ENCODE data around the gene TMEM132A. TPM values are rescaled to one million over a fixed set of nuclear protein-coding genes. Genes with fewer than 3 reads are reported as not detected.

TMEM132A gene
- total and polyA plus RNA-seq, 9 of the 15 experiments (the other 6 are each of a cell fraction or from before 2014, with no cell fraction given) = 0.04 to 1.1 (median 0.18) TPM; not detected in 4

DNA sequence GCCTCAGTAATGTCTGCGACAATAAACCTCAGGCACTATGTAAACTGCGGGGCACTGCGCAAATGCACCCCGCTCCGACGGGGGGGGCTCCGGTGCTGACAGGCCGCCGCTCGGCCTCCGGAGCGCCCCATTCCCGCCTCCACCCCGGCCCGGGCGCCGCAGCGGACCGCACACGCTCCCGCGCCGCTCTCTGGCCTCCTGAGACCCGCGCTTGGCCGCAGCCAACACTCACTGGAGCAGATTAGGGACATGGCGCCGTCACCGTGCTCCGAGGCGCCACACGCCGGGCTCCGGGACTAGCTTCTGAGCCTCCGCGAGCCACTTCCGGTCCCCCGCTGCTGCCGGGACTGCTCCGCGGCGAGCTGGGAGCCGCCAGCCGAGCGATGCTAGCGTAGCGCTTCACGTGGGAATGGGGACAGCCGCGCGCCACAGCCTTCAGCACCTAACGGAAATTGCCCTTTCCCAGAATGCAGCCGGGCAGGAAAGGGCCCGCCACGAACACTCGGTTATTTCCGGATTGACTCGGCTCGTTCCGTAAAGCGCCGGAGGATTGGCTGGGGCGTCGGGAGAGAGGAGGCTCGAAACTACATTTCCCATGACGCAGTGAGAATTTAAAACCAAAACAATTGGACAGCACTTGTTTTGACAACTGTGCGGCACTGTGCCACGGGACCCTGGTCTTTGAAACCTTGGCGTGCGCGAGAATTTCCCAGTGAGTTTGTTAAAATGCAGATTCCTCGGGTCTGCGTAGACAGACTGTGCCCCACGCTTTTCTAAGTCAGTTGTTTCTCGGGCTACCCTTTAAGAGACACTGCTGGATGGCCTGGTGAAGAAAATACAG is 17.9 kb upstream of the TMEM132A start, which contains the start of gene PRPF19 (continued):
- TF ChIP-seq ZBED1 (IDR thresholded peaks at IDR 0.05) (no peak), ZNF764 (CRISPR knock-in tag; IDR thresholded peaks at IDR 0.05; ENCODE audit: low read depth) (no peak), NFATC3 (IDR thresholded peaks at IDR 0.05) (no peak), HEY1 (CRISPR knock-in tag; IDR thresholded peaks at IDR 0.05; ENCODE audit: borderline replicate concordance) (no peak), YY1 (IDR thresholded peaks at IDR 0.05; ENCODE audit: borderline replicate concordance in 1 of 3, control insufficient read depth in 1 of 3, extremely low read depth in 1 of 3, insufficient read depth in 3 of 3, insufficient read length in 1 of 3, insufficient replicate concordance in 2 of 3, low read depth in 1 of 3, low read length in 2 of 3) (peak in 1 of 3 experiments; percentile 30), NCOA1 (IDR thresholded peaks at IDR 0.05; ENCODE audit: low read depth) (no peak), ZNF766 (CRISPR knock-in tag; conservative IDR thresholded peaks at IDR 0.05) (no peak; the same call in 1 of the 2 replicates), KLF6 (CRISPR knock-in tag; IDR thresholded peaks at IDR 0.05; ENCODE audit: borderline replicate concordance) (no peak)
- TF ChIP-seq, protein P1, sequence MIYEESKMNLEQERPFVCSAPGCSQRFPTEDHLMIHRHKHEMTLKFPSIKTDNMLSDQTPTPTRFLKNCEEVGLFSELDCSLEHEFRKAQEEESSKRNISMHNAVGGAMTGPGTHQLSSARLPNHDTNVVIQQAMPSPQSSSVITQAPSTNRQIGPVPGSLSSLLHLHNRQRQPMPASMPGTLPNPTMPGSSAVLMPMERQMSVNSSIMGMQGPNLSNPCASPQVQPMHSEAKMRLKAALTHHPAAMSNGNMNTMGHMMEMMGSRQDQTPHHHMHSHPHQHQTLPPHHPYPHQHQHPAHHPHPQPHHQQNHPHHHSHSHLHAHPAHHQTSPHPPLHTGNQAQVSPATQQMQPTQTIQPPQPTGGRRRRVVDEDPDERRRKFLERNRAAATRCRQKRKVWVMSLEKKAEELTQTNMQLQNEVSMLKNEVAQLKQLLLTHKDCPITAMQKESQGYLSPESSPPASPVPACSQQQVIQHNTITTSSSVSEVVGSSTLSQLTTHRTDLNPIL (CRISPR knock-in tag; IDR thresholded peaks at IDR 0.05) = no peak
- TF ChIP-seq, protein P2, sequence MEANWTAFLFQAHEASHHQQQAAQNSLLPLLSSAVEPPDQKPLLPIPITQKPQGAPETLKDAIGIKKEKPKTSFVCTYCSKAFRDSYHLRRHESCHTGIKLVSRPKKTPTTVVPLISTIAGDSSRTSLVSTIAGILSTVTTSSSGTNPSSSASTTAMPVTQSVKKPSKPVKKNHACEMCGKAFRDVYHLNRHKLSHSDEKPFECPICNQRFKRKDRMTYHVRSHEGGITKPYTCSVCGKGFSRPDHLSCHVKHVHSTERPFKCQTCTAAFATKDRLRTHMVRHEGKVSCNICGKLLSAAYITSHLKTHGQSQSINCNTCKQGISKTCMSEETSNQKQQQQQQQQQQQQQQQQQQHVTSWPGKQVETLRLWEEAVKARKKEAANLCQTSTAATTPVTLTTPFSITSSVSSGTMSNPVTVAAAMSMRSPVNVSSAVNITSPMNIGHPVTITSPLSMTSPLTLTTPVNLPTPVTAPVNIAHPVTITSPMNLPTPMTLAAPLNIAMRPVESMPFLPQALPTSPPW (CRISPR knock-in tag; IDR thresholded peaks at IDR 0.05) = peak; percentile 58
- TF ChIP-seq, protein P3, sequence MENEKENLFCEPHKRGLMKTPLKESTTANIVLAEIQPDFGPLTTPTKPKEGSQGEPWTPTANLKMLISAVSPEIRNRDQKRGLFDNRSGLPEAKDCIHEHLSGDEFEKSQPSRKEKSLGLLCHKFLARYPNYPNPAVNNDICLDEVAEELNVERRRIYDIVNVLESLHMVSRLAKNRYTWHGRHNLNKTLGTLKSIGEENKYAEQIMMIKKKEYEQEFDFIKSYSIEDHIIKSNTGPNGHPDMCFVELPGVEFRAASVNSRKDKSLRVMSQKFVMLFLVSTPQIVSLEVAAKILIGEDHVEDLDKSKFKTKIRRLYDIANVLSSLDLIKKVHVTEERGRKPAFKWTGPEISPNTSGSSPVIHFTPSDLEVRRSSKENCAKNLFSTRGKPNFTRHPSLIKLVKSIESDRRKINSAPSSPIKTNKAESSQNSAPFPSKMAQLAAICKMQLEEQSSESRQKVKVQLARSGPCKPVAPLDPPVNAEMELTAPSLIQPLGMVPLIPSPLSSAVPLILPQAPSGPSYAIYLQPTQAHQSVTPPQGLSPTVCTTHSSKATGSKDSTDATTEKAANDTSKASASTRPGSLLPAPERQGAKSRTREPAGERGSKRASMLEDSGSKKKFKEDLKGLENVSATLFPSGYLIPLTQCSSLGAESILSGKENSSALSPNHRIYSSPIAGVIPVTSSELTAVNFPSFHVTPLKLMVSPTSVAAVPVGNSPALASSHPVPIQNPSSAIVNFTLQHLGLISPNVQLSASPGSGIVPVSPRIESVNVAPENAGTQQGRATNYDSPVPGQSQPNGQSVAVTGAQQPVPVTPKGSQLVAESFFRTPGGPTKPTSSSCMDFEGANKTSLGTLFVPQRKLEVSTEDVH (IDR thresholded peaks at IDR 0.05; ENCODE audit: low read depth, partially characterized antibody) = peak; percentile 30
- TF ChIP-seq, protein P4, sequence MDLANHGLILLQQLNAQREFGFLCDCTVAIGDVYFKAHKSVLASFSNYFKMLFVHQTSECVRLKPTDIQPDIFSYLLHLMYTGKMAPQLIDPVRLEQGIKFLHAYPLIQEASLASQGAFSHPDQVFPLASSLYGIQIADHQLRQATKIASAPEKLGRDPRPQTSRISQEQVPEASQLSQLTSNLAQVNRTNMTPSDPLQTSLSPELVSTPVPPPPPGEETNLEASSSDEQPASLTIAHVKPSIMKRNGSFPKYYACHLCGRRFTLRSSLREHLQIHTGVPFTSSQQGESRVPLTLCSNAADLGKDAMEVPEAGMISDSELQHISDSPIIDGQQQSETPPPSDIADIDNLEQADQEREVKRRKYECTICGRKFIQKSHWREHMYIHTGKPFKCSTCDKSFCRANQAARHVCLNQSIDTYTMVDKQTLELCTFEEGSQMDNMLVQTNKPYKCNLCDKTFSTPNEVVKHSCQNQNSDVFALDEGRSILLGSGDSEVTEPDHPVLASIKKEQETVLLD (IDR thresholded peaks at IDR 0.05) = no peak
- TF ChIP-seq, protein P5, sequence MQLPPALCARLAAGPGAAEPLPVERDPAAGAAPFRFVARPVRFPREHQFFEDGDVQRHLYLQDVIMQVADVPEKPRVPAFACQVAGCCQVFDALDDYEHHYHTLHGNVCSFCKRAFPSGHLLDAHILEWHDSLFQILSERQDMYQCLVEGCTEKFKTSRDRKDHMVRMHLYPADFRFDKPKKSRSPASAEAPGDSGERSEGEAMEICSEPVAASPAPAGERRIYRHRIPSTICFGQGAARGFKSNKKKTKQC (CRISPR knock-in tag; IDR thresholded peaks at IDR 0.05) = peak; percentile 90
- TF ChIP-seq, protein P6, sequence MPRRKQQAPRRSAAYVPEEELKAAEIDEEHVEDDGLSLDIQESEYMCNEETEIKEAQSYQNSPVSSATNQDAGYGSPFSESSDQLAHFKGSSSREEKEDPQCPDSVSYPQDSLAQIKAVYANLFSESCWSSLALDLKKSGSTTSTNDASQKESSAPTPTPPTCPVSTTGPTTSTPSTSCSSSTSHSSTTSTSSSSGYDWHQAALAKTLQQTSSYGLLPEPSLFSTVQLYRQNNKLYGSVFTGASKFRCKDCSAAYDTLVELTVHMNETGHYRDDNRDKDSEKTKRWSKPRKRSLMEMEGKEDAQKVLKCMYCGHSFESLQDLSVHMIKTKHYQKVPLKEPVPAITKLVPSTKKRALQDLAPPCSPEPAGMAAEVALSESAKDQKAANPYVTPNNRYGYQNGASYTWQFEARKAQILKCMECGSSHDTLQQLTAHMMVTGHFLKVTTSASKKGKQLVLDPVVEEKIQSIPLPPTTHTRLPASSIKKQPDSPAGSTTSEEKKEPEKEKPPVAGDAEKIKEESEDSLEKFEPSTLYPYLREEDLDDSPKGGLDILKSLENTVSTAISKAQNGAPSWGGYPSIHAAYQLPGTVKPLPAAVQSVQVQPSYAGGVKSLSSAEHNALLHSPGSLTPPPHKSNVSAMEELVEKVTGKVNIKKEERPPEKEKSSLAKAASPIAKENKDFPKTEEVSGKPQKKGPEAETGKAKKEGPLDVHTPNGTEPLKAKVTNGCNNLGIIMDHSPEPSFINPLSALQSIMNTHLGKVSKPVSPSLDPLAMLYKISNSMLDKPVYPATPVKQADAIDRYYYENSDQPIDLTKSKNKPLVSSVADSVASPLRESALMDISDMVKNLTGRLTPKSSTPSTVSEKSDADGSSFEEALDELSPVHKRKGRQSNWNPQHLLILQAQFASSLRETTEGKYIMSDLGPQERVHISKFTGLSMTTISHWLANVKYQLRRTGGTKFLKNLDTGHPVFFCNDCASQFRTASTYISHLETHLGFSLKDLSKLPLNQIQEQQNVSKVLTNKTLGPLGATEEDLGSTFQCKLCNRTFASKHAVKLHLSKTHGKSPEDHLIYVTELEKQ (CRISPR knock-in tag; IDR thresholded peaks at IDR 0.05) = no peak
